Mammary epithelial cell (primary cell): ENCODE measurements around the gene WIF1.

Source experiments
- EZH2 ChIP-seq: IDR thresholded peaks from 2 replicates; pipeline ENCODE4 v1.6.1; 2012; ENCODE audit warnings: low read length, inconsistent platforms, borderline replicate concordance
- TF ChIP-seq, protein P1 (sequence below), 2 donors: IDR thresholded peaks in 1 of 2; conservative IDR thresholded peaks in 1 of 2; 2 replicates each; pipeline ENCODE4 v1.5.1; 2011 to 2012; ENCODE audit warnings: inconsistent platforms in 2 of 2, low read length in 2 of 2, mild to moderate bottlenecking in 2 of 2, control low read depth in 1 of 2, low read depth in 1 of 2; ENCODE audit not compliant: insufficient read depth in 1 of 2; ENCODE audit errors: extremely low read depth in 1 of 2

DNA sequence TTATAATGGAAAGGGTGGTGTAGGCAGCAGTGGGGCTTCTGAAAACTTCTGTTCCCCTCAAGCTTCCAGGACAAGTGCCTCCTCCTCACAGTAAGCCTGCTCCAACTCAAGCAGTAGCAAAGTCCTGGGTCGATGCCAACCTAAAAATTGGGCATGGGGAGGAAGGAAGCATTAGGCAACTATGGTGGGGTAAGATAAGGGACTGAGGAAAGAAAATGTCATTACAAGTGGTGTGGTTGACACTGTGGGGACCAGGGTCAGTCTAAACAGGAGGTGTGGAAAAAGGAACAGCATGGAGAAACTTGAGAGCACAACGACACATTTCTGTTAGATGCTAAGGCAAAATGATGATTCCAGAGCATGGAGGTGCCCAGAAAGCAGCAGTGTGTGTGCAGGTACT is 34.9 kb downstream of the WIF1 start:
- TF ChIP-seq, protein P1, sequence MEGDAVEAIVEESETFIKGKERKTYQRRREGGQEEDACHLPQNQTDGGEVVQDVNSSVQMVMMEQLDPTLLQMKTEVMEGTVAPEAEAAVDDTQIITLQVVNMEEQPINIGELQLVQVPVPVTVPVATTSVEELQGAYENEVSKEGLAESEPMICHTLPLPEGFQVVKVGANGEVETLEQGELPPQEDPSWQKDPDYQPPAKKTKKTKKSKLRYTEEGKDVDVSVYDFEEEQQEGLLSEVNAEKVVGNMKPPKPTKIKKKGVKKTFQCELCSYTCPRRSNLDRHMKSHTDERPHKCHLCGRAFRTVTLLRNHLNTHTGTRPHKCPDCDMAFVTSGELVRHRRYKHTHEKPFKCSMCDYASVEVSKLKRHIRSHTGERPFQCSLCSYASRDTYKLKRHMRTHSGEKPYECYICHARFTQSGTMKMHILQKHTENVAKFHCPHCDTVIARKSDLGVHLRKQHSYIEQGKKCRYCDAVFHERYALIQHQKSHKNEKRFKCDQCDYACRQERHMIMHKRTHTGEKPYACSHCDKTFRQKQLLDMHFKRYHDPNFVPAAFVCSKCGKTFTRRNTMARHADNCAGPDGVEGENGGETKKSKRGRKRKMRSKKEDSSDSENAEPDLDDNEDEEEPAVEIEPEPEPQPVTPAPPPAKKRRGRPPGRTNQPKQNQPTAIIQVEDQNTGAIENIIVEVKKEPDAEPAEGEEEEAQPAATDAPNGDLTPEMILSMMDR (conservative IDR thresholded peaks at IDR 0.05 in 1 of 2, IDR thresholded peaks at IDR 0.05 in 1 of 2; ENCODE audit: extremely low read depth in 1 of 2, insufficient read depth in 1 of 2, low read depth in 1 of 2, low read length in 2 of 2) = no peak
- no peak for TF ChIP-seq EZH2
